HepG2 (cell line): ENCODE measurements around the gene PTK7. TPM values are rescaled to one million over a fixed set of nuclear protein-coding genes. Genes with fewer than 3 reads are reported as not detected.

Source experiments
- AHR ChIP-seq: IDR thresholded peaks from 2 replicates; pipeline ENCODE4 v1.6.1; 2018; ENCODE audit warnings: missing genetic modification reagents, missing compliant biosample characterization
- ARID3A ChIP-seq: IDR thresholded peaks from 2 replicates; pipeline ENCODE4 v1.6.1; 2012; ENCODE audit warnings: low read depth, low read length, improper control_type of control experiment
- CEBPB ChIP-seq: IDR thresholded peaks from 2 replicates; pipeline ENCODE4 v1.6.1; 2011; ENCODE audit warnings: low read depth, low read length, improper control_type of control experiment, borderline replicate concordance
- GATAD2A ChIP-seq: IDR thresholded peaks from 2 replicates; pipeline ENCODE4 v1.6.1; 2016
- HMGXB3 ChIP-seq: sonication (generic); formaldehyde crosslinking; IDR thresholded peaks from 2 replicates; pipeline ENCODE4 v1.4.0; 2020; ENCODE audit warnings: missing genetic modification reagents, borderline replicate concordance
- HOXA9 ChIP-seq: sonication (generic); formaldehyde crosslinking; IDR thresholded peaks from 2 replicates; pipeline ENCODE4 v1.8.1; 2022; ENCODE audit warnings: missing genetic modification reagents, mild to moderate bottlenecking, moderate library complexity, borderline replicate concordance
- MEIS2 ChIP-seq: sonication (generic); formaldehyde crosslinking; IDR thresholded peaks from 2 replicates; pipeline ENCODE4 v1.9.0; 2021; ENCODE audit warnings: mild to moderate bottlenecking, missing genetic modification reagents
- NCOA1 ChIP-seq: sonication (generic); formaldehyde crosslinking; IDR thresholded peaks from 2 replicates; pipeline ENCODE4 v1.9.0; 2021; ENCODE audit warnings: missing genetic modification reagents
- THAP11 ChIP-seq: IDR thresholded peaks from 2 replicates; pipeline ENCODE4 v1.6.1; 2016; ENCODE audit warnings: missing biosample characterization, missing genetic modification reagents
- ZNF605 ChIP-seq: sonication (generic); formaldehyde crosslinking; IDR thresholded peaks from 2 replicates; pipeline ENCODE4 v1.8.0; 2022; ENCODE audit warnings: mild to moderate bottlenecking, missing genetic modification reagents
- ZUFSP ChIP-seq: sonication (generic); formaldehyde crosslinking; IDR thresholded peaks from 2 replicates; pipeline ENCODE4 v1.9.0; 2021; ENCODE audit warnings: missing genetic modification reagents, mild to moderate bottlenecking, borderline replicate concordance
- polyA plus RNA-seq, 8 experiments: library from polyadenylated mRNA; depleted of rRNA in 3 of 8; stranded (reverse) in 7 of 8; unstranded in 1 of 8; fragments of >200 nt; fragmentation: Illumina TruSeq in 4 of 8; extraction: Trizol in 4 of 8; gene quantifications; 2 replicates each; pipeline versions ENCODE4 v1.2.1 to v1.2.3, GENCODE V29; 2011 to 2016; ENCODE audit warnings: low read depth in 4 of 8, missing spikeins in 1 of 8, mixed read lengths in 1 of 8; ENCODE audit not compliant: insufficient read depth in 1 of 8
- total RNA-seq, 5 experiments: library from RNA; depleted of rRNA; stranded (reverse); fragments of >200 nt; fragmentation: Illumina TruSeq; extraction: Trizol; gene quantifications; 2 replicates each; pipeline ENCODE4 v1.2.3, GENCODE V29; 2016; ENCODE audit warnings: low read depth in 1 of 5
- TF ChIP-seq, protein P1 (sequence below): sonication (generic); formaldehyde crosslinking; IDR thresholded peaks from 2 replicates; pipeline ENCODE4 v1.8.1; 2023; ENCODE audit warnings: mild to moderate bottlenecking, missing genetic modification reagents
- TF ChIP-seq, protein P2 (sequence below): sonication (generic); formaldehyde crosslinking; conservative IDR thresholded peaks from 2 replicates; pipeline ENCODE4 v1.4.0; 2020; ENCODE audit warnings: missing genetic modification reagents
- TF ChIP-seq, protein P3 (sequence below): IDR thresholded peaks from 2 replicates; pipeline ENCODE4 v1.6.1; 2016; ENCODE audit warnings: low read depth

PTK7 gene
- total and polyA plus RNA-seq, 2 of the 13 experiments (the other 11 are each of a cell fraction or from before 2014, with no cell fraction given): 98.5 to 99.8 TPM

DNA sequence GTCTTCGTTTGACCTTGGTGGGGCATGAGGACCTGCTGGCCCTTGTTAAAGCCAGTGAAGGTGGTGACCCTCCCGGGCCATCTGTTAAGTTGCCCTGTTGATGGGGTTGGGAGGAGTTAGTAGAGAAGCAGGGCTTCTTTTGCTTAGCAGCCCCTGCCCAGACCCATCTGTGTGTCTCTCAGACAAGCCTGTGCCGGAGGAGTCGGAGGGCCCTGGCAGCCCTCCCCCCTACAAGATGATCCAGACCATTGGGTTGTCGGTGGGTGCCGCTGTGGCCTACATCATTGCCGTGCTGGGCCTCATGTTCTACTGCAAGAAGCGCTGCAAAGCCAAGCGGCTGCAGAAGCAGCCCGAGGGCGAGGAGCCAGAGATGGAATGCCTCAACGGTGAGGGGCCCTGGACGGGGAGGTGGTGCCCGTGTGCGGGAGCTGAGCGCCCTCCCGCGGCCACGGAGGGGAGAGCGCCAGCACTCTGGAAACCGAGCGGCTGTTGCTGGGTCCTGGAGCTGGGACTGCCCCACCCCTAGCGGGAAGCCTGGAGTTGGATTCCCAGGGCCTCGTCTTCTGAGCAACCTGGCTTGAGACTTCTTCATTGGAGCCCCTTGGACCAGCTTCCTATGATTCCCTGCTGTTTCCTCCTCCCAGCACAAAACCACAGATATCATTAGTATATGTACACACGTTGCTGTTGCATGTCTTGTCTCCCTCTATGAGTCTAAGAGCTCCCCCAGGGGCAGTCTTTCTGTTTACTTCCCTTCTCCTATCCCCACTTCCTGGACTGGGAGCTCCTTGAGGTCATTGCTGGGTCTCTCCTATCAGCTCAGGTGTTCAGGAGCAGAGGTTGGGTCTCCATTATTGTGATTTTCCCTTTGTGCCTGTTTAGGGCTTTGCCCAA lies 67.4 kb downstream of the PTK7 start (continued):
- TF ChIP-seq, protein P1, sequence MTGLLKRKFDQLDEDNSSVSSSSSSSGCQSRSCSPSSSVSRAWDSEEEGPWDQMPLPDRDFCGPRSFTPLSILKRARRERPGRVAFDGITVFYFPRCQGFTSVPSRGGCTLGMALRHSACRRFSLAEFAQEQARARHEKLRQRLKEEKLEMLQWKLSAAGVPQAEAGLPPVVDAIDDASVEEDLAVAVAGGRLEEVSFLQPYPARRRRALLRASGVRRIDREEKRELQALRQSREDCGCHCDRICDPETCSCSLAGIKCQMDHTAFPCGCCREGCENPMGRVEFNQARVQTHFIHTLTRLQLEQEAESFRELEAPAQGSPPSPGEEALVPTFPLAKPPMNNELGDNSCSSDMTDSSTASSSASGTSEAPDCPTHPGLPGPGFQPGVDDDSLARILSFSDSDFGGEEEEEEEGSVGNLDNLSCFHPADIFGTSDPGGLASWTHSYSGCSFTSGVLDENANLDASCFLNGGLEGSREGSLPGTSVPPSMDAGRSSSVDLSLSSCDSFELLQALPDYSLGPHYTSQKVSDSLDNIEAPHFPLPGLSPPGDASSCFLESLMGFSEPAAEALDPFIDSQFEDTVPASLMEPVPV (CRISPR knock-in tag): peak; percentile 67; the same call in 1 of the 2 replicates
- TF ChIP-seq ZNF605 (CRISPR knock-in tag) (peak; percentile 39; the same call in 1 of the 2 replicates), THAP11 (peak; percentile 81), HOXA9 (no peak), CEBPB (no peak), GATAD2A (CRISPR knock-in tag) (peak; percentile 48), NCOA1 (no peak), ZUFSP (CRISPR knock-in tag) (no peak), ARID3A (no peak), HMGXB3 (CRISPR knock-in tag) (peak; percentile 77; the same call in 1 of the 2 replicates), AHR (CRISPR knock-in tag) (0 out of 2 replicates have a peak, but pooled peaks have one; percentile 64), MEIS2 (CRISPR knock-in tag) (peak; percentile 86; the same call in 1 of the 2 replicates)
- TF ChIP-seq, protein P2, sequence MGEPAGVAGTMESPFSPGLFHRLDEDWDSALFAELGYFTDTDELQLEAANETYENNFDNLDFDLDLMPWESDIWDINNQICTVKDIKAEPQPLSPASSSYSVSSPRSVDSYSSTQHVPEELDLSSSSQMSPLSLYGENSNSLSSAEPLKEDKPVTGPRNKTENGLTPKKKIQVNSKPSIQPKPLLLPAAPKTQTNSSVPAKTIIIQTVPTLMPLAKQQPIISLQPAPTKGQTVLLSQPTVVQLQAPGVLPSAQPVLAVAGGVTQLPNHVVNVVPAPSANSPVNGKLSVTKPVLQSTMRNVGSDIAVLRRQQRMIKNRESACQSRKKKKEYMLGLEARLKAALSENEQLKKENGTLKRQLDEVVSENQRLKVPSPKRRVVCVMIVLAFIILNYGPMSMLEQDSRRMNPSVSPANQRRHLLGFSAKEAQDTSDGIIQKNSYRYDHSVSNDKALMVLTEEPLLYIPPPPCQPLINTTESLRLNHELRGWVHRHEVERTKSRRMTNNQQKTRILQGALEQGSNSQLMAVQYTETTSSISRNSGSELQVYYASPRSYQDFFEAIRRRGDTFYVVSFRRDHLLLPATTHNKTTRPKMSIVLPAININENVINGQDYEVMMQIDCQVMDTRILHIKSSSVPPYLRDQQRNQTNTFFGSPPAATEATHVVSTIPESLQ (CRISPR knock-in tag): 0 out of 2 replicates have a peak, but pooled peaks have one; percentile 51
- TF ChIP-seq, protein P3, sequence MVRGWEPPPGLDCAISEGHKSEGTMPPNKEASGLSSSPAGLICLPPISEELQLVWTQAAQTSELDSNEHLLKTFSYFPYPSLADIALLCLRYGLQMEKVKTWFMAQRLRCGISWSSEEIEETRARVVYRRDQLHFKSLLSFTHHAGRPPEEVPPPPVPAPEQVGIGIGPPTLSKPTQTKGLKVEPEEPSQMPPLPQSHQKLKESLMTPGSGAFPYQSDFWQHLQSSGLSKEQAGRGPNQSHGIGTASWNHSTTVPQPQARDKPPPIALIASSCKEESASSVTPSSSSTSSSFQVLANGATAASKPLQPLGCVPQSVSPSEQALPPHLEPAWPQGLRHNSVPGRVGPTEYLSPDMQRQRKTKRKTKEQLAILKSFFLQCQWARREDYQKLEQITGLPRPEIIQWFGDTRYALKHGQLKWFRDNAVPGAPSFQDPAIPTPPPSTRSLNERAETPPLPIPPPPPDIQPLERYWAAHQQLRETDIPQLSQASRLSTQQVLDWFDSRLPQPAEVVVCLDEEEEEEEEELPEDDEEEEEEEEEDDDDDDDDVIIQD (CRISPR knock-in tag): peak; percentile 47; the same call in 1 of the 2 replicates
